Activated naive CD8-positive, alpha-beta T cell treated with anti-CD3 and anti-CD28 coated beads, Interleukin-2, amount 50 U/mL, for 24 hours (primary cell): ENCODE data around the gene EHD4.

Source experiments
- ATAC-seq: fragments of 150-1000 bp; cut with Tn5 transposase; one replicate; pipeline ENCODE4 v1.10.0; 2021
- DNase-seq: peaks from one replicate; pipeline ENCODE4 v3.0.0; 2021
- H3K27ac Mint-ChIP-seq: one replicate; pipeline ENCODE4 v1.8.0; 2021; ENCODE audit warnings: mild to moderate bottlenecking, mixed read lengths
- H3K27me3 Mint-ChIP-seq: one replicate; pipeline ENCODE4 v1.8.0; 2021; ENCODE audit warnings: mixed read lengths
- H3K36me3 Mint-ChIP-seq: one replicate; pipeline ENCODE4 v1.8.0; 2021; ENCODE audit warnings: low read depth, mixed read lengths
- H3K4me1 Mint-ChIP-seq: one replicate; pipeline ENCODE4 v1.8.0; 2021; ENCODE audit warnings: mixed read lengths
- H3K4me3 Mint-ChIP-seq: one replicate; pipeline ENCODE4 v1.8.0; 2021; ENCODE audit warnings: mild to moderate bottlenecking, moderate library complexity, mixed read lengths
- H3K9me3 Mint-ChIP-seq: one replicate; pipeline ENCODE4 v1.8.0; 2021; ENCODE audit warnings: mixed read lengths

The EHD4 gene

GRCh38 chr15:41881920-41882688 is 90.3 kb downstream of the EHD4 start:
- H3K27ac Mint-ChIP-seq, result no peak overlapping the region
- no peaks in the 10 kb centered on the region for H3K9me3 Mint-ChIP-seq
- H3K4me1 Mint-ChIP-seq, result peaks cover 6% of the 10 kb centered on the region
- no peak for ATAC-seq
- peaks cover 12% of the 10 kb centered on the region for H3K27me3 Mint-ChIP-seq
- DNase-seq, result peak; percentile 6
- H3K36me3 Mint-ChIP-seq, result no peaks in the 10 kb centered on the region
- H3K4me3 Mint-ChIP-seq, result no peak overlapping the region

- no peak for ATAC-seq
These were observed 90.8 kb downstream of the EHD4 start for GRCh38 chr15:41881550-41881919.

GRCh38 chr15:41881086-41881485 is 91.3 kb downstream of the EHD4 start:
- Mint-ChIP-seq H3K4me3 (no peak overlapping the region), H3K36me3 (no peaks in the 10 kb centered on the region), H3K27ac (no peak overlapping the region), H3K4me1 (peaks cover 6% of the 10 kb centered on the region), H3K27me3 (peaks cover 12% of the 10 kb centered on the region), H3K9me3 (no peaks in the 10 kb centered on the region)
- ATAC-seq (no peak), DNase-seq (no peak)

More at GRCh38 chr15:41881550-41881919, 90.8 kb downstream of the EHD4 start:
- Mint-ChIP-seq H3K36me3 (no peaks in the 10 kb centered on the region), H3K9me3 (no peaks in the 10 kb centered on the region), H3K27ac (no peak overlapping the region), H3K4me1 (peaks cover 6% of the 10 kb centered on the region), H3K4me3 (no peak overlapping the region), H3K27me3 (peaks cover 12% of the 10 kb centered on the region)
- DNase-seq, result no peak

GRCh38 chr15:41880156-41880877 is 92.0 kb downstream of the EHD4 start:
- peaks cover 4% of the 10 kb centered on the region for H3K4me1 Mint-ChIP-seq
- no peaks in the 10 kb centered on the region for H3K36me3 Mint-ChIP-seq
- peaks cover 12% of the 10 kb centered on the region for H3K27me3 Mint-ChIP-seq
- no peak overlapping the region for H3K27ac Mint-ChIP-seq
- no peaks in the 10 kb centered on the region for H3K9me3 Mint-ChIP-seq
- H3K4me3 Mint-ChIP-seq, result no peak overlapping the region
- no peak for ATAC-seq
- DNase-seq, result no peak

- peaks cover 4% of the 10 kb centered on the region for H3K4me1 Mint-ChIP-seq
- DNase-seq, result no peak
- H3K27ac Mint-ChIP-seq, result no peak overlapping the region
- no peak for ATAC-seq
- H3K9me3 Mint-ChIP-seq, result no peaks in the 10 kb centered on the region
- peaks cover 12% of the 10 kb centered on the region for H3K27me3 Mint-ChIP-seq
- no peaks in the 10 kb centered on the region for H3K36me3 Mint-ChIP-seq
- H3K4me3 Mint-ChIP-seq, result no peak overlapping the region
These were observed 93.0 kb downstream of the EHD4 start for GRCh38 chr15:41879321-41879845.

- Mint-ChIP-seq H3K27me3 (peaks cover 12% of the 10 kb centered on the region), H3K9me3 (no peaks in the 10 kb centered on the region), H3K4me1 (peaks cover 4% of the 10 kb centered on the region), H3K27ac (no peak overlapping the region), H3K36me3 (no peaks in the 10 kb centered on the region), H3K4me3 (no peak overlapping the region)
- no peak for ATAC-seq
- DNase-seq, result no peak
These were observed 94.0 kb downstream of the EHD4 start for GRCh38 chr15:41878355-41878699.

- Mint-ChIP-seq H3K9me3 (no peaks in the 10 kb centered on the region), H3K4me3 (no peak overlapping the region), H3K27me3 (peaks cover 10% of the 10 kb centered on the region), H3K36me3 (no peaks in the 10 kb centered on the region), H3K27ac (no peak overlapping the region), H3K4me1 (peaks cover 4% of the 10 kb centered on the region)
- ATAC-seq (no peak), DNase-seq (no peak)
These were observed 94.6 kb downstream of the EHD4 start for GRCh38 chr15:41877631-41878354.

- Mint-ChIP-seq H3K4me1 (peaks cover 4% of the 10 kb centered on the region), H3K27ac (no peak overlapping the region), H3K4me3 (no peak overlapping the region), H3K27me3 (peaks cover 7% of the 10 kb centered on the region), H3K9me3 (no peaks in the 10 kb centered on the region), H3K36me3 (no peaks in the 10 kb centered on the region)
- ATAC-seq (peak; percentile 17), DNase-seq (no peak)
These were observed 95.7 kb downstream of the EHD4 start for GRCh38 chr15:41876689-41877088.

GRCh38 chr15:41876007-41876406 is 96.3 kb downstream of the EHD4 start:
- Mint-ChIP-seq H3K27me3 (peaks cover 2% of the 10 kb centered on the region), H3K27ac (no peak overlapping the region), H3K9me3 (no peaks in the 10 kb centered on the region), H3K4me1 (peaks cover 2% of the 10 kb centered on the region), H3K36me3 (no peaks in the 10 kb centered on the region), H3K4me3 (no peak overlapping the region)
- ATAC-seq (no peak), DNase-seq (no peak)

- Mint-ChIP-seq H3K4me1 (peaks cover 7% of the 10 kb centered on the region), H3K9me3 (no peaks in the 10 kb centered on the region), H3K27me3 (peaks cover under 1% of the 10 kb centered on the region), H3K36me3 (no peaks in the 10 kb centered on the region), H3K4me3 (no peak overlapping the region), H3K27ac (no peak overlapping the region)
- DNase-seq (no peak), ATAC-seq (no peak)
These were observed 97.6 kb downstream of the EHD4 start for GRCh38 chr15:41874736-41875135.

- peaks cover 7% of the 10 kb centered on the region for H3K4me1 Mint-ChIP-seq
- no peak overlapping the region for H3K27ac Mint-ChIP-seq
- H3K27me3 Mint-ChIP-seq, result no peaks in the 10 kb centered on the region
- H3K4me3 Mint-ChIP-seq, result no peak overlapping the region
- ATAC-seq (no peak), DNase-seq (no peak)
- H3K36me3 Mint-ChIP-seq, result no peaks in the 10 kb centered on the region
- H3K9me3 Mint-ChIP-seq, result no peaks in the 10 kb centered on the region
These were observed 98.6 kb downstream of the EHD4 start for GRCh38 chr15:41873711-41874110.

- ATAC-seq (no peak), DNase-seq (no peak)
- peaks cover 7% of the 10 kb centered on the region for H3K4me1 Mint-ChIP-seq
- no peak overlapping the region for H3K4me3 Mint-ChIP-seq
- H3K27me3 Mint-ChIP-seq, result no peaks in the 10 kb centered on the region
- H3K36me3 Mint-ChIP-seq, result no peaks in the 10 kb centered on the region
- no peak overlapping the region for H3K27ac Mint-ChIP-seq
- H3K9me3 Mint-ChIP-seq, result no peaks in the 10 kb centered on the region
These were observed 100.1 kb downstream of the EHD4 start for GRCh38 chr15:41872166-41872747.

GRCh38 chr15:41871175-41871905 is 101.0 kb downstream of the EHD4 start:
- no peak for ATAC-seq
- H3K9me3 Mint-ChIP-seq, result no peaks in the 10 kb centered on the region
- no peaks in the 10 kb centered on the region for H3K27me3 Mint-ChIP-seq
- H3K36me3 Mint-ChIP-seq, result no peaks in the 10 kb centered on the region
- peaks cover 7% of the 10 kb centered on the region for H3K4me1 Mint-ChIP-seq
- DNase-seq, result no peak
- no peak overlapping the region for H3K27ac Mint-ChIP-seq
- no peak overlapping the region for H3K4me3 Mint-ChIP-seq

GRCh38 chr15:41870689-41871081 is 101.7 kb downstream of the EHD4 start:
- Mint-ChIP-seq H3K9me3 (no peaks in the 10 kb centered on the region), H3K4me1 (peaks cover 7% of the 10 kb centered on the region), H3K36me3 (no peaks in the 10 kb centered on the region), H3K27ac (peak overlapping the region; percentile 30), H3K27me3 (no peaks in the 10 kb centered on the region), H3K4me3 (no peak overlapping the region)
- ATAC-seq (peak; percentile 85), DNase-seq (peak; percentile 27)
